SU-DHL-6 (cell line): ENCODE data around the gene SHISA5.

Source experiments
- EZH2phosphoT487 ChIP-seq: fragments of 200-600 bp; sonication (generic), shearing (Covaris generic); conservative IDR thresholded peaks from 2 replicates; pipeline ENCODE4 v1.6.1; 2018; ENCODE audit warnings: mild to moderate bottlenecking, antibody characterized with exemption, low read length, moderate library complexity, mixed read lengths
- TF ChIP-seq, protein P1 (sequence below): fragments of 200-600 bp; sonication (generic); IDR thresholded peaks from one replicate; pipeline ENCODE4 v1.5.1; 2017; ENCODE audit warnings: antibody characterized with exemption, mild to moderate bottlenecking, low read length, moderate library complexity; ENCODE audit not compliant: insufficient read depth, poor library complexity, severe bottlenecking

DNA sequence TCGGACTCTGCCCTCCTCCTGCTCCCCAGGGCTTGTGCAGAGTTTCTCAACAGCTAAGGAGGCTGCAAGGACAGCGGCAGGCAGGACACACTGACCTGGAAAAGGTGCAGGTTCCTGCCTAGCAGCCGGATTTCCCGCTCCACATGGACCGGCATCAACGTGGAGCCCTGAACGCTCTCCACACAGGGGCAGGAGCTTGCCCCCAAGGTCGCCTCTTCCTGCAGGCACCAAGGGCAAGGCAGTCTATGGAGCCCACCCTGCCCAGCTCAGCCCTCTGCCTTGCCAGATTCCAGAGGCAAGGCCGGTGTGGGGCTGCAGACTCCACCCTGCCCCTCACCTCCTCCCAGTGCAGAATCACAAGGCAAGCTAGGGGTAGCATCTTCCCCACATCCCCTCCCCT is 84.8 kb downstream of the SHISA5 start:
- TF ChIP-seq, protein P1, sequence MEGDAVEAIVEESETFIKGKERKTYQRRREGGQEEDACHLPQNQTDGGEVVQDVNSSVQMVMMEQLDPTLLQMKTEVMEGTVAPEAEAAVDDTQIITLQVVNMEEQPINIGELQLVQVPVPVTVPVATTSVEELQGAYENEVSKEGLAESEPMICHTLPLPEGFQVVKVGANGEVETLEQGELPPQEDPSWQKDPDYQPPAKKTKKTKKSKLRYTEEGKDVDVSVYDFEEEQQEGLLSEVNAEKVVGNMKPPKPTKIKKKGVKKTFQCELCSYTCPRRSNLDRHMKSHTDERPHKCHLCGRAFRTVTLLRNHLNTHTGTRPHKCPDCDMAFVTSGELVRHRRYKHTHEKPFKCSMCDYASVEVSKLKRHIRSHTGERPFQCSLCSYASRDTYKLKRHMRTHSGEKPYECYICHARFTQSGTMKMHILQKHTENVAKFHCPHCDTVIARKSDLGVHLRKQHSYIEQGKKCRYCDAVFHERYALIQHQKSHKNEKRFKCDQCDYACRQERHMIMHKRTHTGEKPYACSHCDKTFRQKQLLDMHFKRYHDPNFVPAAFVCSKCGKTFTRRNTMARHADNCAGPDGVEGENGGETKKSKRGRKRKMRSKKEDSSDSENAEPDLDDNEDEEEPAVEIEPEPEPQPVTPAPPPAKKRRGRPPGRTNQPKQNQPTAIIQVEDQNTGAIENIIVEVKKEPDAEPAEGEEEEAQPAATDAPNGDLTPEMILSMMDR = no peak
- TF ChIP-seq EZH2phosphoT487 = no peak
